H1 (cell line): ENCODE measurements around the gene ZNF429. TPM values are rescaled to one million over a fixed set of nuclear protein-coding genes. Genes with fewer than 3 reads are reported as not detected.

Experiments used
- CTCF ChIA-PET: fragments of 300-600 bp; sonication (Branson Sonifier 250); formaldehyde crosslinking; loops from one replicate; lab custom pipeline; 2021; ENCODE audit not compliant: partially characterized antibody; lab: Charles Lee
- POLR2A ChIA-PET: fragments of 300-600 bp; sonication (Branson Sonifier 250); formaldehyde crosslinking; loops from one replicate; lab custom pipeline; 2021; ENCODE audit warnings: inconsistent platforms; ENCODE audit not compliant: partially characterized antibody; lab: Charles Lee
- DNase-seq, 2 experiments: peaks; one replicate each; pipeline versions ENCODE4 v3.0.0 to v3.0.0-alpha.2; 2010 to 2022; ENCODE audit warnings: low spot score in 2 of 2, low read depth in 1 of 2, mixed read lengths in 1 of 2
- FAIRE-seq: peaks from 2 replicates; lab custom pipeline; 2011; peaks lifted over from hg19 to GRCh38; lab: Jason Lieb, UNC
- H2AFZ ChIP-seq: 2 replicates; pipeline ENCODE4 v1.8.1; 2012; ENCODE audit warnings: low read length, inconsistent platforms
- H2AK5ac ChIP-seq: 2 replicates; pipeline ENCODE4 v1.6.1; 2013; ENCODE audit warnings: low read depth, low read length
- H2BK120ac ChIP-seq: replicated peaks from 2 replicates; pipeline ENCODE3; 2013; ENCODE audit warnings: low read depth, low read length, inconsistent platforms
- H2BK12ac ChIP-seq: 2 replicates; pipeline ENCODE4 v1.6.1; 2013; ENCODE audit warnings: low read depth, low read length
- H2BK15ac ChIP-seq: 2 replicates; pipeline ENCODE4 v1.6.1; 2013; ENCODE audit warnings: low read length
- H2BK20ac ChIP-seq: 2 replicates; pipeline ENCODE4 v1.6.1; 2013; ENCODE audit warnings: low read length
- H2BK5ac ChIP-seq: 2 replicates; pipeline ENCODE4 v1.6.1; 2013; ENCODE audit warnings: low read depth, low read length
- H3K14ac ChIP-seq: 2 replicates; pipeline ENCODE4 v1.6.1; 2013; ENCODE audit warnings: inconsistent platforms; ENCODE audit not compliant: insufficient read length
- H3K18ac ChIP-seq: 2 replicates; pipeline ENCODE4 v1.6.1; 2013; ENCODE audit warnings: low read length; ENCODE audit errors: extremely low read depth
- H3K23ac ChIP-seq: 2 replicates; pipeline ENCODE4 v1.6.1; 2013; ENCODE audit warnings: inconsistent platforms; ENCODE audit not compliant: insufficient read length
- H3K23me2 ChIP-seq: 2 replicates; pipeline ENCODE4 v1.6.1; 2013; ENCODE audit warnings: low read depth, low read length
- H3K27ac ChIP-seq: 2 replicates; pipeline ENCODE4 v1.6.1; 2011; ENCODE audit warnings: low read depth, low read length, inconsistent platforms
- H3K27me3 ChIP-seq, 4 experiments: replicated peaks in 1 of 4; 1 replicate in 1 of 4; 2 replicates in 3 of 4; pipeline versions ENCODE4 v1.6.1 to v1.8.1; 2011 to 2013; ENCODE audit warnings: low read length in 3 of 4, mild to moderate bottlenecking in 3 of 4, inconsistent platforms in 2 of 4, mixed read lengths in 2 of 4, moderate library complexity in 1 of 4; ENCODE audit not compliant: control insufficient read depth in 3 of 4, insufficient read depth in 3 of 4; ENCODE audit errors: extremely low read depth in 1 of 4
- H3K36me3 ChIP-seq, 4 experiments: 2 replicates each; pipeline versions ENCODE4 v1.6.1 to v1.8.1; 2011 to 2013; ENCODE audit warnings: mild to moderate bottlenecking in 4 of 4, low read length in 3 of 4, moderate library complexity in 2 of 4, control low read depth in 1 of 4, inconsistent platforms in 1 of 4; ENCODE audit not compliant: insufficient read depth in 4 of 4, control insufficient read depth in 2 of 4
- H3K4ac ChIP-seq: replicated peaks from 2 replicates; pipeline ENCODE3; 2013; ENCODE audit warnings: low read length, low read depth, mixed read lengths, inconsistent platforms; ENCODE audit not compliant: insufficient read length
- H3K4me1 ChIP-seq, 4 experiments: replicated peaks in 1 of 4; 1 replicate in 1 of 4; 2 replicates in 3 of 4; pipeline versions ENCODE4 v1.6.1 to v1.8.1; 2011 to 2013; ENCODE audit warnings: low read length in 3 of 4, inconsistent platforms in 2 of 4, mixed read lengths in 1 of 4; ENCODE audit not compliant: insufficient read depth in 4 of 4, control insufficient read depth in 3 of 4
- H3K4me2 ChIP-seq, 2 experiments: 2 replicates each; pipeline versions ENCODE4 v1.6.1 to v1.8.1; 2011 to 2013; ENCODE audit warnings: low read depth in 2 of 2, low read length in 2 of 2, control low read depth in 1 of 2, inconsistent platforms in 1 of 2, mild to moderate bottlenecking in 1 of 2; ENCODE audit not compliant: insufficient read depth in 1 of 2
- H3K4me3 ChIP-seq, 4 experiments: fragments of 200-600, 300-600 bp in 1 of 4; sonication (generic), shearing (Covaris generic), sonication (Bioruptor Twin) in 1 of 4; 2 replicates each; pipeline versions ENCODE4 v1.5.1 to v1.8.1; 2011 to 2016; ENCODE audit warnings: low read length in 4 of 4, low read depth in 3 of 4, control low read depth in 2 of 4, inconsistent platforms in 2 of 4, mild to moderate bottlenecking in 2 of 4, mixed read lengths in 1 of 4, moderate library complexity in 1 of 4; ENCODE audit not compliant: insufficient read depth in 2 of 4; ENCODE audit errors: extremely low read depth in 1 of 4
- H3K56ac ChIP-seq: replicated peaks from 2 replicates; pipeline ENCODE3; 2013; ENCODE audit warnings: low read depth, mild to moderate bottlenecking, mixed read lengths, low read length, inconsistent platforms; ENCODE audit not compliant: insufficient read length
- H3K79me1 ChIP-seq: 2 replicates; pipeline ENCODE4 v1.6.1; 2013; ENCODE audit warnings: low read depth, low read length, control low read depth
- H3K79me2 ChIP-seq, 2 experiments: 2 replicates each; pipeline versions ENCODE4 v1.6.1 to v1.8.1; 2012 to 2013; ENCODE audit warnings: low read length in 2 of 2, mild to moderate bottlenecking in 2 of 2, inconsistent platforms in 1 of 2; ENCODE audit not compliant: insufficient read depth in 2 of 2, control insufficient read depth in 1 of 2
- H3K9ac ChIP-seq, 4 experiments: replicated peaks in 1 of 4; 1 replicate in 1 of 4; 2 replicates in 3 of 4; pipeline versions ENCODE4 v1.6.1 to v1.8.1; 2011 to 2013; ENCODE audit warnings: low read depth in 3 of 4, low read length in 3 of 4, control low read depth in 2 of 4, mild to moderate bottlenecking in 2 of 4, moderate library complexity in 2 of 4, inconsistent platforms in 1 of 4; ENCODE audit errors: extremely low read depth in 1 of 4
- H3K9me3 ChIP-seq, 2 experiments: 2 replicates each; pipeline versions ENCODE4 v1.6.1 to v1.8.1; 2012 to 2013; ENCODE audit warnings: mild to moderate bottlenecking in 2 of 2, moderate library complexity in 2 of 2, control low read depth in 1 of 2, inconsistent platforms in 1 of 2, low read depth in 1 of 2, low read length in 1 of 2, mixed read lengths in 1 of 2; ENCODE audit not compliant: insufficient read depth in 2 of 2
- H4K20me1 ChIP-seq, 2 experiments: replicated peaks in 1 of 2; 2 replicates each; pipeline versions ENCODE3 to v1.8.1; 2011 to 2013; ENCODE audit warnings: inconsistent platforms in 2 of 2, low read length in 2 of 2, mild to moderate bottlenecking in 1 of 2; ENCODE audit not compliant: insufficient read depth in 2 of 2, control insufficient read depth in 1 of 2
- H4K5ac ChIP-seq: 2 replicates; pipeline ENCODE4 v1.6.1; 2013; ENCODE audit warnings: low read length, low read depth, mixed read lengths, inconsistent platforms; ENCODE audit not compliant: insufficient read length
- H4K8ac ChIP-seq: 2 replicates; pipeline ENCODE4 v1.8.0; 2013; ENCODE audit warnings: mild to moderate bottlenecking, moderate library complexity, low read length, inconsistent platforms; ENCODE audit not compliant: insufficient read depth; ENCODE audit errors: extremely low read depth
- H4K91ac ChIP-seq: replicated peaks from 2 replicates; pipeline ENCODE3; 2013; ENCODE audit warnings: low read length, mixed read lengths, inconsistent platforms; ENCODE audit not compliant: insufficient read length
- ASH2L ChIP-seq: fragments of 200-600, 300-600 bp; sonication (generic); IDR thresholded peaks from one replicate; pipeline ENCODE4 v1.7.1; 2017; ENCODE audit warnings: low read length
- CEBPB ChIP-seq: IDR thresholded peaks from 2 replicates; pipeline ENCODE4 v1.6.1; 2012; ENCODE audit warnings: low read depth, low read length
- CHD2 ChIP-seq: IDR thresholded peaks from 2 replicates; pipeline ENCODE4 v1.6.1; 2012; ENCODE audit warnings: low read length, improper control_type of control experiment
- CTBP2 ChIP-seq: IDR thresholded peaks from 2 replicates; pipeline ENCODE4 v1.7.0; 2011; ENCODE audit warnings: borderline replicate concordance, mild to moderate bottlenecking, moderate library complexity, mixed read lengths, low read length; ENCODE audit not compliant: insufficient read depth, insufficient read length
- EP300 ChIP-seq, 2 experiments: IDR thresholded peaks; 1 replicate in 1 of 2; 2 replicates in 1 of 2; pipeline ENCODE4 v1.6.1; 2011 to 2012; ENCODE audit warnings: low read depth in 2 of 2, low read length in 2 of 2, mild to moderate bottlenecking in 2 of 2, borderline replicate concordance in 1 of 2, inconsistent platforms in 1 of 2, moderate library complexity in 1 of 2
- MAX ChIP-seq: IDR thresholded peaks from 2 replicates; pipeline ENCODE4 v1.6.1; 2012; ENCODE audit warnings: inconsistent platforms
- NRF1 ChIP-seq: IDR thresholded peaks from 2 replicates; pipeline ENCODE4 v1.6.1; 2011; ENCODE audit warnings: mild to moderate bottlenecking, low read depth, low read length, improper control_type of control experiment
- SAP30 ChIP-seq: fragments of 300-600 bp; sonication (generic); IDR thresholded peaks from 2 replicates; pipeline ENCODE4 v1.7.1; 2012; ENCODE audit warnings: low read length, moderate library complexity, mild to moderate bottlenecking, inconsistent platforms; ENCODE audit not compliant: insufficient read depth, insufficient replicate concordance
- SP1 ChIP-seq: IDR thresholded peaks from 2 replicates; pipeline ENCODE4 v1.6.1; 2011; ENCODE audit warnings: low read depth, low read length
- SP4 ChIP-seq: IDR thresholded peaks from 2 replicates; pipeline ENCODE4 v1.6.1; 2012; ENCODE audit warnings: low read length, inconsistent platforms
- TCF12 ChIP-seq: IDR thresholded peaks from 2 replicates; pipeline ENCODE4 v1.6.1; 2011; ENCODE audit warnings: low read depth, mild to moderate bottlenecking, low read length
- TEAD4 ChIP-seq: IDR thresholded peaks from 2 replicates; pipeline ENCODE4 v1.6.1; 2012; ENCODE audit warnings: low read depth, low read length, inconsistent platforms, mixed read lengths
- WGBS, 2 experiments: shearing (Covaris generic) in 1 of 2; methylation state at CpG; one replicate each; pipeline versions ENCODE4 v1.1.6 to v1.1.7; 2013 to 2015; ENCODE audit warnings: low lambda C conversion rate in 2 of 2, mixed read lengths in 2 of 2, inconsistent platforms in 1 of 2, low coverage in 1 of 2, missing lambda C conversion rate in 1 of 2; ENCODE audit not compliant: insufficient replicate concordance in 2 of 2, insufficient coverage in 1 of 2, insufficient read length in 1 of 2; ENCODE audit errors: extremely low coverage in 1 of 2, missing lambda C conversion rate in 1 of 2; 5-methylcytosine and 5-hydroxymethylcytosine counted together
- polyA plus RNA-seq, 7 experiments: library from polyadenylated mRNA; depleted of rRNA in 3 of 7; stranded (reverse) in 5 of 7; unstranded in 2 of 7; fragments of >200 nt in 5 of 7; fragments of 200-250 nt in 2 of 7; gene quantifications; 1 replicate in 5 of 7; 2 replicates in 1 of 7; 4 replicates in 1 of 7; pipeline versions ENCODE4 v1.2.1 to v1.2.3, GENCODE V29; 2011 to 2013; ENCODE audit warnings: missing spikeins in 2 of 7, mixed read lengths in 2 of 7
- total RNA-seq: library from RNA; stranded (reverse); fragmentation: NEBNext Ultra II Directional; extraction: Animal tissue kit (Norgen Biotek cat#: 25700); gene quantifications from 2 replicates; pipeline ENCODE4 v1.2.1, GENCODE V29; 2021

Gene ZNF429
- total and polyA plus RNA-seq, 2 of the 8 experiments (the other 6 are each of a cell fraction or from before 2014, with no cell fraction given) = 10.9 to 15.0 TPM

GRCh38 chr19:21604351-21604926, 99.0 kb downstream of the ZNF429 start:
- peak overlapping the region; percentile 90; the same call in 1 of the 2 replicates for H2BK12ac ChIP-seq
- H2BK15ac ChIP-seq = no peak overlapping the region
- no peak overlapping the region for H3K4ac ChIP-seq
- no peak overlapping the region for H2AFZ ChIP-seq
- no peaks in the 10 kb centered on the region for H3K9me3 ChIP-seq
- H3K23me2 ChIP-seq = 0 out of 2 replicates have a peak, but pooled peaks cover 3% of the 10 kb centered on the region
- H4K20me1 ChIP-seq = no peaks in the 10 kb centered on the region
- peak overlapping the region in 3 of 4 experiments; percentile 32 to 50 (median 39); a peak in 5 of 8 replicates for H3K4me3 ChIP-seq
- no peaks in the 10 kb centered on the region for H3K79me1 ChIP-seq
- peak overlapping the region; percentile 87 for H2BK120ac ChIP-seq
- 0 out of 2 replicates have a peak overlapping the region, but pooled peaks have one; percentile 36 for H4K8ac ChIP-seq
- no peak overlapping the region for H4K91ac ChIP-seq
- 3% methylated on average over 4 of the region's 4 CpGs; no CpG with 5 or more reads in 1 of the 2 experiments for WGBS, 2 experiments
- H3K9ac ChIP-seq = peak overlapping the region in 1 of 4 experiments; percentile 29; a peak in 1 of 7 replicates
- H3K79me2 ChIP-seq = no peaks in the 10 kb centered on the region
- no peak overlapping the region for H3K14ac ChIP-seq
- peak overlapping the region; percentile 54 for H4K5ac ChIP-seq
- peak in 1 of 2 experiments; percentile 52 for DNase-seq
- peak overlapping the region; percentile 64 to 73 for H3K4me2 ChIP-seq
- H3K56ac ChIP-seq = no peak overlapping the region
- no peak overlapping the region; the same call in 1 of the 2 replicates for H3K18ac ChIP-seq
- POLR2A ChIA-PET = interaction anchor here (1.0 to 2.8 kb wide), 11 partner anchors 11 to 247 kb away, joined by 3 to 12 read pairs (median 3); partner anchors contain the start of gene ZNF429
- H2BK5ac ChIP-seq = peak overlapping the region; percentile 88; the same call in 1 of the 2 replicates
- peaks cover 17 to 28% (median 23%) of the 10 kb centered on the region in 4 experiments for H3K4me1 ChIP-seq
- H3K36me3 ChIP-seq = no peaks in the 10 kb centered on the region
- CTCF ChIA-PET = interaction anchor here (1.2 to 1.7 kb wide), 3 partner anchors 19 to 163 kb away, joined by 3 to 6 read pairs (median 4); partner anchors contain the start of gene ZNF100
- no peaks in the 10 kb centered on the region for H3K27me3 ChIP-seq
- FAIRE-seq = peak; percentile 82
- 0 out of 2 replicates have a peak overlapping the region, but pooled peaks have one; percentile 53 for H2AK5ac ChIP-seq
- H3K23ac ChIP-seq = no peak overlapping the region
- peak overlapping the region; percentile 68 for H3K27ac ChIP-seq
- peak overlapping the region; percentile 83 for H2BK20ac ChIP-seq
- TF ChIP-seq NRF1 (no peak), MAX (no peak), CEBPB (peak; percentile 55), ASH2L (peak; percentile 99), TEAD4 (peak; percentile 70; the same call in 1 of the 2 replicates), SP1 (peak; percentile 90), EP300 (IDR thresholded peaks at IDR 0.05; ENCODE audit: borderline replicate concordance in 1 of 2, low read depth in 2 of 2, low read length in 2 of 2) (peak in 1 of 2 experiments; percentile 80; a peak in 1 of 3 replicates), CTBP2 (no peak), SAP30 (no peak), CHD2 (peak; percentile 28; the same call in 1 of the 2 replicates), SP4 (no peak), TCF12 (peak; percentile 67; the same call in 1 of the 2 replicates)
